Nucleus accumbens (tissue), 56 donors: ENCODE results near the gene INPP4A.

Experiments used
- DNase-seq, 56 donors: peaks; one replicate each; lab custom pipeline; 2025; lab: John Stamatoyannopoulos, UW

The INPP4A gene

GRCh38 chr2:98507891-98508708 is 63.4 kb downstream of the INPP4A start:
- peak in 3 of 56 donors; percentile 25 to 48 (median 48) for DNase-seq

- peak in 2 of 56 donors; percentile 21 to 24 for DNase-seq
Measured at GRCh38 chr2:98508709-98509066, 64.0 kb downstream of the INPP4A start.

GRCh38 chr2:98509542-98510321 is 65.1 kb downstream of the INPP4A start:
- no peak for DNase-seq

DNA sequence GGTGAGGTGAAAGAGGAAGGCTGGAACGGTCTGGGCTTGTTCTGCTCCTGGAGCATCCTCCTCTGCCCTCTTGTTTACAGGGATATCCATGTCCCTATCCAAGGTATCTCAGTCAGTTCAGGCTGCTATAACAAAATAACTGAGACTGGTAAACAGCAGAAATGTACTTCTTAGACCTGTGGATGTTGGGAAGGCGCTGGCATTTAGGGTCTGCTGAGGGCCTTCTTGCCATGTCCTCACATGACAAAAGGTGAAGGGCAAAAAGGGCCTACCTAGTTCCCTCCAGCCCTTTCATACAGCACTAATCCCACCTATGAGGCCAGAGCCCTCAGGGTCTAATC is 65.6 kb downstream of the INPP4A start:
- DNase-seq: no peak

DNA sequence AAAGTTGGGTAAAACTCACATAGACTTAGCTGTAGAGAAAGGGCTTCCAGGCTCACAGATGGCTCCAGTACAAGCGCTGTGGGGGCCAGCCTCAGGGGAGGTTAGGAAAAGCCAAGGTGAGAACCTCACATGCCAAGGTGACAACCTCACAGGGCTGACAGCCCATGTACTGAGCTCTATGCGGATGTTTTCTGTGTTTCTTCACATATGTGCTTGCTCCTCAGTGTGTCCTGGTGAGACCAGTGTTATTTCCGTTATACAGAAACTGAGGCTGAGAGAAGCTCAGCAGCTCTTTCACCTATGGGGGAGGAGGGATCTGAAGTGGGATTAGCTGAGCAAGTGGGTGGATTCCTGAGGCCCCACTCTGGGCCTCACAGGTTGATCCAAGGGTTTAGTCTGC is 67.3 kb downstream of the INPP4A start:
- no peak for DNase-seq

DNA sequence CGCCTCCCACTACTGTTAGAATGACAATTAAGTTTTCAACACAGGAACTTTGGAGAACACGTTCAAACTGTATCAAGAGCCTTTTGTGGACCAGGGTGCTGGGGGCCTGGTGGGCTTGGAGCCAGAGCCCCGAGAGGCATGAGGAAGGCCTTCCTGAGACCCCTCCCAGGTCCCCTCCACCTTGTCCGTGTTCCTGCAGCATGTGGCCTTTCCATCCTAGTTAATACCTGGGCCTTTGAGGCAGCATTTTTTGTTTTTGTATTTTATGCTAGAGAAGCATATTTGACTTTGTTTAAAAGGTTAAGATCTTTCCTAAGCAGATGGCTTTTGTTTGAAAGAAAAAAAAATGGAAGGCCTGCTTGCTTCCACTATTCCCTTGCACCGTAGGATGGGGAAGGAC is 68.0 kb downstream of the INPP4A start:
- no peak for DNase-seq

DNA sequence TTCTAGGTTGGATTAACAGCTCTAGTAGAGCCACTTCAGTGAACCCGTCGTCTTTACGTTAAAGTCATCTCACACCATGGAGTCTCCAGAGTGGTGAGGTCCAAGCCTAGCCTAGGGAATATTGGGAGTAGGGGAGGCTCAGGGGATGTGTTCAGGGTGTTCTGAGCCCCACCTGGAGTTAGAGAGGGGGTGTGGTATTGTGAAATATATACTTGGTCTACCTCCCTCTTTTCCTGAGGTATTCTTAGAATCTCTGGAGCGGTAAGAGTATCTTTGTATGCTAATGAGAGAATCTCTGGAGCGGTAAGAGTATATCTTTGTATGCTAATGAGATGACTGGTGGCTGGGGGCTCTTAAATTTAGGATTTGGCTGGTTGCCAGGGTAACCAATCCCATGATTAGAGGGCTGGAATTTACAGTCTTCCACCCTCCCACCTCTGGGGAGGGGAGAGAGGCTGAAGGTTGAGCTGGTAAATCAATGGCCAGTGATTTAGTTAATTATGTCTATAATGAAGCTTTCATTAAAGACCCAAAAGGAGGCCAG is 69.5 kb downstream of the INPP4A start:
- DNase-seq: no peak

- no peak for DNase-seq
Measured at GRCh38 chr2:98514879-98515249, 70.2 kb downstream of the INPP4A start.

DNA sequence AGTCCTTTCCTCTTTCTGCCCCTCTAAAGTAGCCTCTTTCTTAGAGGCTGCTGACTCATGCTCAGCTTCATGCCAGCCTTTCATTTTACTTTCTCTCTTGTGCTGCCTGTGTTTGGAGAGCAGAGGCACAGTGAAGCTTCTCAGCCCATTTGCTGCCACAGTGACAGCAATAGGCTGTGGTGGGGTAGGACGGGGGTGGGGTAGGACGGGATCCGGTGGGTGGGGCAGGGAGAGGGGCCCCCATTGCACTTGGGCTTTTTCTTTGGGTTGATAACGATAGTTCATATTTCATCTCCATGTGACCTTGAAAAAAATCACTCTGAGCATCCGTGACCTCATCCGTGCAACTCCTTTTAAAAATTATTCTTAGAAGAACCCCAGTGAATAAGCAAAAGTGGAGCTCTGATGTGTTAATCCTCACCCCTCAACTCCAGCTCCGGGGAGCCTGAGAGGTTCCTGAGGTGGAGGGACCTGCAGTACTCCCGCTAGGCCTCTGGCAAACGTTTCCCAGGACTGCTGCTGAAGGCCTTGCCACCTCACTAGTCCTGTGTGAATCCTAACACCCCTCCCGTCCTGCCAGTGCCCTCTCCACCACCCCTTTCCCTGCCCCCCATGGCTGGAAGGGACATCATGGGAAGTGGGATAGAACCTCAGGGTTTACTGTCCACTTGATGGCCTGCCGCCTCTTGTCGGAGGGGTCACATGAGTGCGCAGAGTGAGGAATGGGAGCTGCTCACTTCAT is 70.8 kb downstream of the INPP4A start:
- DNase-seq: peak in 3 of 56 donors; percentile 30 to 39 (median 37)

GRCh38 chr2:98516571-98516970 is 71.9 kb downstream of the INPP4A start:
- no peak for DNase-seq

DNA sequence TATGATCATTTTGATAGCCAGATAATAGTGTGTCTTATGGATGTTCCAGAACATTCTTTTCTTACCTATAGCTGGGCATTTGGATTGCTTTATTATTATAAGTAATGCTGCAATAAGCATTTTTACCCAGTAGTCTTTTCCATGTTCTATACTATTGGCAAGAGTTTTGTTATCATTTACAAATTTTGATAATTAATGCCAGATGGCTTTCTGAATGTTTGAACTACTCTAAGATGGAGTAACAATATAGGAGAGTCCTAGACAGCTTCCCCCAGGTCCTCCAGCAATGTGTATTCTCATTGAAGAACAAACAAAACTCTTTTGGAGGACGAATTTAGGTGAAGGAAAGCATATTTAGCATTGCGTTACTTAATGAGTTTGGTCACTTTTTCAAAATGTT is 73.0 kb downstream of the INPP4A start:
- DNase-seq: no peak

DNA sequence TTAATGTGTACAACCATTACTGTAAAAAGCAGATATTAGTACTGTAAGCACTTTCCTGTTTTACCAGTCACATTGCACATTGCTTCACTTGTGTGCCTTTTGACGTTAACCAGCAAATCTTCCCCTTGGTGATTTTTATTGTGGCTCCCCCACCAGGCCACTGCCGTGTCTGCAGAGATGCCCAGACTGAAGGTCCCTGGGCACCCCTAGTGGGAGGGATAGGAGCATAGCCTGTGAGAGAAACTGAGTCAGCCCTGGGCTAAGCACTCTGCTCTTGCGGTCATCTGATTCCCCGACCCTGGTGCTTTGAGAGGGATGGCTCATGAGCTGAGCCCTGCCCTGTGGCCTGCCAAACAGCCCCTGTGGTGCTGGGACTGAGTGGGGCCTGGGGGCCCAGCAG is 73.4 kb downstream of the INPP4A start:
- DNase-seq: peak in 1 of 56 donors; percentile 31

DNA sequence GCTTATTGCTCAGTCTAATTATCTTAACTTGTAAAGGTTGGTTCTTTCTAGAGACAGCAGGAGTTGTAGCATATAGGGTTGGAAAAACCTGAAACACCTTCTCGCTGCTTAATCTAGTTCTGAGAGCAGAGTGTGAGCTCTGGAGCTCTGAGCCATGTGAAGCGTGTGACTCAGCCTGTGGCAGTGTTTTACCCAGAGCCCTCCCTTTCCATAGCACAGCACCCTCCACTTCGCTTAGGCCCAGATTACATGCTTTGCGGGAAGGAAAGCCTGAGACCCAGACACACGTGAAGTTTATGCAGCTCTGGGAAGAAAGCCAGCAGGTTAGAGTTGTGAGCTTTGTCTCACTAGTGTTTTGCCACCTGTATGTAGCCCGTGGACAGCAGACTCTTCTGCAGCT is 74.5 kb downstream of the INPP4A start:
- DNase-seq: peak in 15 of 56 donors; percentile 15 to 68 (median 46)

DNA sequence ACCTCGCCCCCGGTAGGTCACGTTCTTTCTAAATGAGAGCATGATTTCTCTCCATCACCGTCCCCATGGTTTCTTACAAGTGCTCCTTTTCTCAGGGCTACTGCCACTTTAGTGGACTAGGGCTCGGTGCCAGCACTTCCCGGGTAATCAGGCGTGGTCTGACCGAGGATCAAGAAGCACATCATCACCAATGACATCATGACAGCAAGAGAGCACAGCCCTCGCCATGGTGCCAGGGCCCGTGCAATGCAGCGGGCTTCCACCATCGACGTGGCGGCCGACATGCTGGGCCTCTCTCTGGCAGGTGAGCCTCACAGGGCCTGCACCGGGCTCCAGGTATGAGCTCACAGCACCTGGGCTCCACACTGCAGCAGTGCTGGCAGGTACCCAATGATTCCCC is 75.2 kb downstream of the INPP4A start:
- DNase-seq: no peak

DNA sequence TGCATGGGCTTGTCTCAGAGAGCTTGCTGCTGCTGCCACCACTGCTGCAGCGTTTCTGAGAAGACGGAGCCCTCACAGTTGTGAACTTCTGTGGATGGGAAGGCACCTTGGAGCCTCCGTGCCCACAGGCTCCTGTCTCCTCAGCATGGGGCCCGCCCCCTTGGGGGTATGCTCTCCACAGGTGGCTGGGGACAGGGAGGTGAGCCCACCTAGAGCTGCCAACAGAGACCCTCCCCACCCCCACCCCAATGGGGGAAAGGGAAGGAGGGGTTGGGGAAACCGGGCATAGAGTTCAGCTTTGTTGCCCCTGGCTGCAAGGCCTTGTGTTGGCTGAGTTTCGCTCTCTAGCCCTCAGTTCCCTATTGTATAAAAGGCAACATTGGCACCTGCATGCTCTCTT is 76.1 kb downstream of the INPP4A start:
- DNase-seq: no peak

- DNase-seq: no peak
Measured at GRCh38 chr2:98521266-98521665, 76.6 kb downstream of the INPP4A start.

DNA sequence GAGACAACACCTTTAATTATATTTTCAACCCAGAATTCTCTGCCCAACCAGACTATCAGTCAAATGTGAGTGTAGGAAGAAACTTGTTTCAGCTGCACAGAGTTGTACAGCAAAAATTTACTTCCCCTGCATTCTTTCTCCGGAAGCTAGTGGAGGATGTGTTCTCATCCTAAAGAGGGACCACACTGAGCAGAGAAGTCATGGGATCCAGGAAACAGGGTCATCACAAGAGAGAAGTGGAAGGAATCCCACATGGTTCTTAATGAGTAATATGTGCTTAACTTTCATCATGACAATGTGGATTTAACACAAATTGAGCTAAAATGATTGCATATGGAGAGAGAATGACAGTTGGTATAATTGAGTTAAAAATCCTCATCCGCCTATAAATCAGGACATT is 78.2 kb downstream of the INPP4A start:
- no peak for DNase-seq

DNA sequence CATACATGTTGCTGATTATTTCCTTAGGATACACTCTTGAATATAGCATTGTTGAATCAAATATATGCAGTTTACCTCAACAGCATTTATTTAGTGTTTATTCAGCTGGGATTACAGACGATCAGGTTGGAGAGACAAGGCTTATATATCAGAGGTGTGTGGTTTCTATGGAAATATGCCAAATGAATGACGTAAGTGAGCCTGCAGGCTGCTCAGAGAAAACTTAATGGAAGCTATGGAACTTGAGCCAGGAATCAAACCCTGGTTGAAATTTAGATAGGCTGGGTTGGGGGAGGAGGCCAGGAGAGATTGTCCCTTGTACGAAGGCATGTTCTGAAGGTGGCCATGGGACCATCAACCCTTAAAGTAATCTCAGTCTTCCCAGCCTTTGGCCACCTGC is 79.5 kb downstream of the INPP4A start:
- no peak for DNase-seq

GRCh38 chr2:98528349-98528748 is 83.7 kb downstream of the INPP4A start:
- no peak for DNase-seq

- DNase-seq: no peak
Measured at GRCh38 chr2:98530114-98530513, 85.5 kb downstream of the INPP4A start.

- DNase-seq: no peak
Measured at GRCh38 chr2:98532756-98533155, 88.1 kb downstream of the INPP4A start.
